ENCODE results near the gene NRM. TPM values are rescaled to one million over a fixed set of nuclear protein-coding genes. Genes with fewer than 3 reads are reported as not detected.

NRM gene
- total RNA-seq, 1 donor from 2014 or later, result 66.5 TPM

DNA sequence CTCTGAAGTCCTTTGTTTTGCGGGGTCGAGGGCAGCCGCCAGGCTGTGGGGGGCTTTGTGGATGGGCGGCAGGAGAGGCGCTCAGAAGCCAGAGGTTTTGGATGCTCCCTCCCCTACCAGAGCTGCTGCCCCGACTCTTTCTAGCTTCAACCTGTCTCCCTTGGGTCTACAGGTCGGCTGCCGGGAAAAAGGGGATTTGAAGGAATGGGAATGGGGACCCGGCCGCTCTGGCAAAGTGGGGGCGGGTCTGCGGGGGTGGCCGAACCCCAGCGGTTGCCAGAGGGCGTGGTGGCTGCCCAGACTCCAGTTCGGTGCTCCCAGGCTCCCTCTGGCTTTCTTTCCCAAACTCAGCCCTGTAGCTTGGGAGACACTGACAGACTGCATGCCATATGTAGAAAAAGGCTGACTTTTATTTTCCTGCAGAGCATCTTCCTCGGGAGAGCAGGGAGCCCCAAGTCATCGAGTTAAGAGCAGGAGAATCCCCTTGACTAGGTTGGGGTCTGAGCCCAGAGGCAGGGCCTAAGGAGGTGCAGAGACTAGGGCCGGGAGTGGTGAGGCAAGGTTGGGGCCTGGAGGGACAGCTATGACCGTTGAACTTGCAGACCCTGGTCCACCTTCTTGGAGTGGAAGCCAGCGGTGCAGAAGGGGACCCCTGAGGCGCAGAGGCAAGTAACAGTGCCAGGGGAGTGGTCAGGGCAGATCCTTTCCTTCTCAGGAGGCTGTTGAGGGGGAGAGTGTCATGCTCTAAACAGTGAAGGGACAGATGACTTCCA is 2.9 kb downstream of the NRM start:
- Mint-ChIP-seq H3K4me3 (peak overlapping the region; percentile 96), H3K4me1 (peaks cover 79% of the 10 kb centered on the region), H3K36me3 (ENCODE audit: low read depth) (no peaks in the 10 kb centered on the region), H3K9me3 (no peaks in the 10 kb centered on the region), H3K27me3 (ENCODE audit: low read depth) (no peaks in the 10 kb centered on the region), H3K27ac (ENCODE audit: unreplicated experiment) (peak overlapping the region; percentile 97)
- TF ChIP-seq CTCF (conservative IDR thresholded peaks at IDR 0.05), result no peak
- no peak for DNase-seq (ENCODE audit: low read depth, low spot score)

- H3K27ac Mint-ChIP-seq (ENCODE audit: unreplicated experiment), result peak overlapping the region; percentile 97
- H3K36me3 Mint-ChIP-seq (ENCODE audit: low read depth), result peaks cover 2% of the 10 kb centered on the region
- H3K4me3 Mint-ChIP-seq, result peak overlapping the region; percentile 96
- no peak for TF ChIP-seq CTCF (conservative IDR thresholded peaks at IDR 0.05)
- H3K27me3 Mint-ChIP-seq (ENCODE audit: low read depth), result no peaks in the 10 kb centered on the region
- peak; percentile 86 for DNase-seq (ENCODE audit: low read depth, low spot score)
- no peaks in the 10 kb centered on the region for H3K9me3 Mint-ChIP-seq
- peaks cover 84% of the 10 kb centered on the region for H3K4me1 Mint-ChIP-seq
These were observed 3.7 kb downstream of the NRM start for GRCh38 chr6:30686908-30687658.

DNA sequence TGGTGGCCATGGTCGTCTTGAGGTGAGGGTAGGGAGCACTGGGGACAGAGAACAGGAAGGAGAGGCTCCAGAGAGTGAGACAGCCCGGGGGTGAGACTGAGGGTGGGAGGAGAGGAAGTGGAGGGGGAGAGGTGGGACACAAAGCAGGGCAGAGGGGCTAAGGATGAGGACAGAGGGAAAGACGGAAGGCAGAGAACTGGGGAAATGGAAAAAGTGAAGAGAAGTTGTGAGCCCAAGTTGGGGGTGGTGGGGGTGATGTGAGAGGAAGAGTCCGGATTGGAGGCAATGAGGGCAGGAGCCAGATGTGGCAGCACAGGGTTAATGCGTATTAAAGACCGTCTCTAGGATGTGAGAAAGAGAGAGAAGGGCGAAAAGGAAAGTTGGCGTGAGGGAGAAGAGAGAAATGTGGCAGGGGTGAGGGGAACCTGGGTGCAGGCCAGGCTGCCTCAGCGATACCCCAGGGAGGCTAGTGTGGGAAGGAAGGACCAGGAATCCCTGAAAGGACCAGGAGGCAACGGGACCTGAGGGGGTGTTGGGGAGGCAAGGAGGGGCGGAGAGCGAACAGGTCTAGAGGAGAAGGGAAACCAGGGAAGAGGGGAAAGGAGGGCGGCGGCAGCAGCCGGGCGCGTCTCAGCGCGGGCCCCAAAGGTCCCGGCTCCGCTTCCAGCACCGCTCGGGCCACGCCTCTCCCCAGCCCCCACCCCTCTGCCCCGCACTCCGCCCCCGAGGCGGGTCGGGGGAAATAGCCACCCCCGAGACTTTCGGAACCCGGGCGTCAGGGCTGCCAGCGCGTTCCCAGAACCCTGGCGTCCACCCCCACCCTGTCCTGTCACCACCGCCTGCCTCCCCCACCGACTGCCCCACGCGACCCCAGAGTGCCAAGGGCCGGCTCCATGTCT is 4.5 kb downstream of the NRM start, which contains the start of gene PPP1R18:
Gene PPP1R18 (minus strand): TSS at position 637 of the 899 bp plus-strand sequence. CDS start 627 bp downstream, at position 10.
- Mint-ChIP-seq H3K9me3 (no peaks in the 10 kb centered on the region), H3K4me3 (peak within 1 kb of the TSS; percentile 96), H3K27ac (ENCODE audit: unreplicated experiment) (peak within 1 kb of the TSS; percentile 97), H3K4me1 (peaks cover 85% of the 10 kb centered on the region), H3K27me3 (ENCODE audit: low read depth) (no peaks in the 10 kb centered on the region), H3K36me3 (ENCODE audit: low read depth) (peaks cover 3% of the 10 kb centered on the region)
- no peak for TF ChIP-seq CTCF (conservative IDR thresholded peaks at IDR 0.05)
- no peak for DNase-seq (ENCODE audit: low read depth, low spot score)

DNA sequence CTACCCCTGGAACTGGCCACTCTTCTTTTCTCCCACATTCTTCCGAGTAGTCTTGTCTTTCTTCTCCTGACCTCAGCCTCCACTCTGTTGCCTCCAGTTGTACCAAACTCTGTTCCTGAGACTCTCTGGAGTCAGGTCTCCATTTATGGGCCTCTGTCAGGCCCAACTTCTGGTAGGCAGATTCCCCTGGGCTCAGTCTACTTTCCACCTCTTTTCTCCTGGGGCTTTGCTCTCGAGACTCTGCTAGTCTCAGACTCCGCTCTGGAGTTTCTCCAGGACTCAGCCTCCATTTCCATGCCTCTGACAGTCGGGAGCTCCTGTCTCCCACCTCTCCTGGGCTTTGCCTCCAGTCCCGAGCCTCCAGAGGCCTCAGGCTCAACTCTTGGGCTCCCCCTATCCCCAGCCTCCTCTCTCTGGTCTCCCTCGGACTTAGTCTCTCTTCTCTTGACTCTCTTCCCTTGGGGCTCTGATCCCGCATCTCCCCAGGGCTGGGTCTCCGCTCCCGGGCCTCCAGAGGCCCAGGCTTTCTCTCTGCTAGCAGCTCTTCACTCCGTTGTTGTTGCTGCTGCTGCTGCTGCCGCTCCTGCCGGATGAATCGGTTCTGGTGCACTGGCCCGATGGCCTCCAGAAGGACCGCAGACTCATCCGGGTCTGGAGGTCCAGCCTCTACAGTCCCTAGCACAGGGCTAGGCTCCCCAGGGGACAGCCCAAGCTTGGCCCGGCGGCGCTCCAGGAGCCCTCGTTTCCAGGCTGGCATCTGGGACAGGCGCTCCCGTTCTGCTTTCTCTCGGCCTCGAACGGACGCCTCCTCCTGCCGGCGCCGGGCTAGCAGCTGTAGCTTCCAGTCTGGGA is 5.4 kb downstream of the NRM start:
- TF ChIP-seq CTCF (conservative IDR thresholded peaks at IDR 0.05), result no peak
- DNase-seq (ENCODE audit: low read depth, low spot score), result no peak
- Mint-ChIP-seq H3K36me3 (ENCODE audit: low read depth) (peaks cover 3% of the 10 kb centered on the region), H3K4me1 (peaks cover 83% of the 10 kb centered on the region), H3K27ac (ENCODE audit: unreplicated experiment) (peak overlapping the region; percentile 85), H3K4me3 (peak overlapping the region; percentile 96), H3K27me3 (ENCODE audit: low read depth) (no peaks in the 10 kb centered on the region), H3K9me3 (no peaks in the 10 kb centered on the region)
